H9 (cell line): Measurements from ENCODE around the gene LSS. TPM values are rescaled to one million over a fixed set of nuclear protein-coding genes. Genes with fewer than 3 reads are reported as not detected.
"Not testable (repeated sequence)": the region's sequence is repeated elsewhere in the genome, so short reads cannot be mapped to it uniquely, and the experiment has no call there.

Source experiments
- DNase-seq: peaks from one replicate; pipeline ENCODE4 v3.0.0-alpha.2; 2017
- H2AFZ ChIP-seq: one replicate; pipeline ENCODE4 v1.6.1; 2013; ENCODE audit warnings: mild to moderate bottlenecking, low read length, control low read depth, moderate library complexity
- H2AK5ac ChIP-seq: 2 replicates; pipeline ENCODE4 v1.6.1; 2013; ENCODE audit warnings: low read length, control low read depth, mixed read lengths; ENCODE audit not compliant: insufficient read length
- H2BK120ac ChIP-seq: one replicate; pipeline ENCODE4 v1.6.1; 2013; ENCODE audit warnings: low read depth, mild to moderate bottlenecking, low read length, control low read depth, inconsistent platforms; ENCODE audit not compliant: poor library complexity, severe bottlenecking
- H2BK12ac ChIP-seq: 2 replicates; pipeline ENCODE4 v1.6.1; 2013; ENCODE audit warnings: low read length, control low read depth, mixed read lengths, low read depth; ENCODE audit not compliant: insufficient read length
- H2BK15ac ChIP-seq: 2 replicates; pipeline ENCODE4 v1.6.1; 2013; ENCODE audit warnings: low read depth, low read length, control low read depth
- H2BK20ac ChIP-seq: one replicate; pipeline ENCODE4 v1.6.1; 2013; ENCODE audit warnings: low read depth, mild to moderate bottlenecking, low read length, control low read depth, inconsistent platforms; ENCODE audit not compliant: poor library complexity, severe bottlenecking
- H2BK5ac ChIP-seq: 2 replicates; pipeline ENCODE4 v1.6.1; 2013; ENCODE audit warnings: low read length, control low read depth, mixed read lengths; ENCODE audit not compliant: insufficient read length
- H3K14ac ChIP-seq: 2 replicates; pipeline ENCODE4 v1.6.1; 2013; ENCODE audit warnings: low read length, control low read depth; ENCODE audit not compliant: insufficient read depth
- H3K18ac ChIP-seq: 2 replicates; pipeline ENCODE4 v1.6.1; 2013; ENCODE audit warnings: low read depth, mild to moderate bottlenecking, mixed read lengths, low read length, control low read depth; ENCODE audit not compliant: insufficient read length
- H3K23ac ChIP-seq: 2 replicates; pipeline ENCODE4 v1.6.1; 2013; ENCODE audit warnings: low read length, control low read depth, mixed read lengths, low read depth; ENCODE audit not compliant: insufficient read length
- H3K23me2 ChIP-seq: 2 replicates; pipeline ENCODE4 v1.6.1; 2013; ENCODE audit warnings: low read depth, mild to moderate bottlenecking, mixed read lengths, low read length, control low read depth; ENCODE audit not compliant: insufficient read length, poor library complexity, severe bottlenecking
- H3K27ac ChIP-seq: 2 replicates; pipeline ENCODE4 v1.5.1; 2013; ENCODE audit warnings: low read length, control low read depth, mixed read lengths, low read depth; ENCODE audit not compliant: insufficient read length
- H3K27me3 ChIP-seq: 2 replicates; pipeline ENCODE4 v1.6.1; 2013; ENCODE audit warnings: low read length, control low read depth, inconsistent platforms; ENCODE audit not compliant: insufficient read depth
- H3K4ac ChIP-seq: 2 replicates; pipeline ENCODE4 v1.6.1; 2013; ENCODE audit warnings: low read depth, mild to moderate bottlenecking, control low read depth, inconsistent platforms, low read length, moderate library complexity
- H3K4me1 ChIP-seq: 2 replicates; pipeline ENCODE4 v1.6.1; 2013; ENCODE audit warnings: low read length, control low read depth, inconsistent platforms; ENCODE audit not compliant: insufficient read depth
- H3K4me2 ChIP-seq: 2 replicates; pipeline ENCODE4 v1.6.1; 2013; ENCODE audit warnings: low read length, control low read depth, mixed read lengths; ENCODE audit not compliant: insufficient read length, insufficient read depth
- H3K56ac ChIP-seq: 2 replicates; pipeline ENCODE4 v1.6.1; 2013; ENCODE audit warnings: low read depth, mild to moderate bottlenecking, mixed read lengths, low read length, control low read depth; ENCODE audit not compliant: insufficient read length
- H3K79me1 ChIP-seq: 2 replicates; pipeline ENCODE4 v1.6.1; 2013; ENCODE audit warnings: low read depth, mild to moderate bottlenecking, moderate library complexity, low read length, control low read depth, inconsistent platforms; ENCODE audit not compliant: insufficient read depth, poor library complexity, severe bottlenecking
- H3K79me2 ChIP-seq: 2 replicates; pipeline ENCODE4 v1.6.1; 2013; ENCODE audit warnings: low read length, control low read depth, inconsistent platforms; ENCODE audit not compliant: insufficient read depth
- H3K9ac ChIP-seq: 2 replicates; pipeline ENCODE4 v1.6.1; 2013; ENCODE audit warnings: low read length, control low read depth, mixed read lengths; ENCODE audit not compliant: insufficient read length; ENCODE audit errors: extremely low read depth
- H3K9me3 ChIP-seq: one replicate; pipeline ENCODE4 v1.6.1; 2013; ENCODE audit warnings: low read depth, low read length, inconsistent platforms; ENCODE audit not compliant: control insufficient read depth
- H3T11ph ChIP-seq: one replicate; pipeline ENCODE4 v1.6.1; 2013; ENCODE audit warnings: mild to moderate bottlenecking, low read length, control low read depth, inconsistent platforms
- H4K20me1 ChIP-seq: one replicate; pipeline ENCODE4 v1.6.1; 2013; ENCODE audit not compliant: control insufficient read depth, insufficient read length, insufficient read depth
- H4K5ac ChIP-seq: 2 replicates; pipeline ENCODE4 v1.6.1; 2013; ENCODE audit warnings: low read depth, mild to moderate bottlenecking, mixed read lengths, low read length, control low read depth; ENCODE audit not compliant: insufficient read length
- H4K8ac ChIP-seq: replicated peaks from 2 replicates; pipeline ENCODE4 v1.6.1; 2013; ENCODE audit warnings: low read length, control low read depth, mixed read lengths, low read depth; ENCODE audit not compliant: insufficient read length
- H4K91ac ChIP-seq: 2 replicates; pipeline ENCODE4 v1.6.1; 2013; ENCODE audit warnings: low read depth, mild to moderate bottlenecking, moderate library complexity, mixed read lengths, low read length, control low read depth; ENCODE audit not compliant: insufficient read length
- H3K27ac Mint-ChIP-seq, 3 experiments: 2 replicates in 2 of 3; 3 replicates in 1 of 3; pipeline ENCODE4 v1.8.0; 2020 to 2021; ENCODE audit warnings: mixed read lengths in 3 of 3, mild to moderate bottlenecking in 1 of 3, moderate library complexity in 1 of 3
- H3K27me3 Mint-ChIP-seq: 2 replicates; pipeline ENCODE4 v1.8.0; 2021; ENCODE audit warnings: low read depth, mild to moderate bottlenecking, moderate library complexity, mixed read lengths
- H3K36me3 Mint-ChIP-seq, 3 experiments: 2 replicates in 2 of 3; 3 replicates in 1 of 3; pipeline ENCODE4 v1.8.0; 2020 to 2021; ENCODE audit warnings: low read depth in 3 of 3, mixed read lengths in 3 of 3; ENCODE audit not compliant: insufficient read depth in 1 of 3
- H3K4me1 Mint-ChIP-seq, 2 experiments: 2 replicates each; pipeline ENCODE4 v1.8.0; 2020; ENCODE audit warnings: mixed read lengths in 2 of 2
- H3K4me3 Mint-ChIP-seq, 2 experiments: 2 replicates in 1 of 2; 3 replicates in 1 of 2; pipeline ENCODE4 v1.8.0; 2020 to 2021; ENCODE audit warnings: mild to moderate bottlenecking in 2 of 2, mixed read lengths in 2 of 2, moderate library complexity in 1 of 2
- H3K9me3 Mint-ChIP-seq, 2 experiments: 2 replicates in 1 of 2; 3 replicates in 1 of 2; pipeline ENCODE4 v1.8.0; 2020; ENCODE audit warnings: mild to moderate bottlenecking in 2 of 2, mixed read lengths in 2 of 2, moderate library complexity in 1 of 2
- CTCF ChIP-seq: fragments of 200-600 bp; sonication (generic); conservative IDR thresholded peaks from 3 replicates; pipeline ENCODE4 v1.8.0; 2021; ENCODE audit warnings: antibody characterized with exemption, mild to moderate bottlenecking
- WGBS: extraction: QIAGEN DNeasy Blood & Tissue Kit; methylation state at CpG from one replicate; pipeline ENCODE4 v1.1.7; 2013; ENCODE audit warnings: missing lambda C conversion rate, low lambda C conversion rate, mixed read lengths; ENCODE audit not compliant: insufficient read length; ENCODE audit errors: extremely low coverage; 5-methylcytosine and 5-hydroxymethylcytosine counted together
- total RNA-seq: library from RNA; stranded (reverse); gene quantifications from 2 replicates; pipeline ENCODE4 v1.2.1, GENCODE V29; 2021

Gene LSS
- total RNA-seq, 1 experiment from 2014 or later, result 69.2 TPM

GRCh38 chr21:46226146-46226545 lies 2.4 kb downstream of the LSS start:
- H3K79me2 ChIP-seq, result peaks cover 33% of the 10 kb centered on the region
- no peak overlapping the region for H3K18ac ChIP-seq
- H3K9ac ChIP-seq, result no peak overlapping the region
- TF ChIP-seq CTCF, result no peak
- no CpG with 5 or more reads among the region's 1 CpG for WGBS
- H3K27ac ChIP-seq, result no peak overlapping the region
- no peaks in the 10 kb centered on the region for H3K23me2 ChIP-seq
- H2BK12ac ChIP-seq, result no peak overlapping the region
- Mint-ChIP-seq H3K36me3 (peaks cover 56 to 67% (median 61%) of the 10 kb centered on the region in 3 experiments), H3K27ac (no peak overlapping the region), H3K9me3 (peaks cover 30 to 32% of the 10 kb centered on the region in 2 experiments), H3K4me3 (peak overlapping the region in 1 of 2 experiments; percentile 29; a peak in 3 of 5 replicates), H3K4me1 (peaks cover 20 to 23% of the 10 kb centered on the region in 2 experiments), H3K27me3 (peaks cover 12% of the 10 kb centered on the region)
- DNase-seq, result no peak
- H3K4ac ChIP-seq, result no peak overlapping the region
- no peak overlapping the region for H2BK120ac ChIP-seq
- no peak overlapping the region for H2AK5ac ChIP-seq
- H2AFZ ChIP-seq, result no peak overlapping the region
- peaks cover 3% of the 10 kb centered on the region for H4K20me1 ChIP-seq
- H4K8ac ChIP-seq, result no peak overlapping the region
- H4K5ac ChIP-seq, result no peak overlapping the region
- H4K91ac ChIP-seq, result no peak overlapping the region
- H3T11ph ChIP-seq, result no peak overlapping the region
- no peaks in the 10 kb centered on the region for H3K4me1 ChIP-seq
- H3K9me3 ChIP-seq, result peaks cover 4% of the 10 kb centered on the region
- peaks cover 8% of the 10 kb centered on the region for H3K79me1 ChIP-seq
- no peak overlapping the region for H3K56ac ChIP-seq
- peak overlapping the region; percentile 7 for H3K4me2 ChIP-seq
- H3K23ac ChIP-seq, result no peak overlapping the region
- no peaks in the 10 kb centered on the region for H3K27me3 ChIP-seq
- H2BK20ac ChIP-seq, result no peak overlapping the region
- no peak overlapping the region for H3K14ac ChIP-seq
- no peak overlapping the region for H2BK15ac ChIP-seq
- no peak overlapping the region for H2BK5ac ChIP-seq

GRCh38 chr21:46223661-46224060 lies 4.9 kb downstream of the LSS start:
- Mint-ChIP-seq H3K4me1 (peaks cover 11 to 14% of the 10 kb centered on the region in 2 experiments), H3K36me3 (peaks cover 49 to 63% (median 55%) of the 10 kb centered on the region in 3 experiments)
- not testable (repeated sequence) for H4K20me1 ChIP-seq

More at GRCh38 chr21:46223661-46224060, 4.9 kb downstream of the LSS start:
- H2BK15ac ChIP-seq, H3K27ac Mint-ChIP-seq, H3K4me3 Mint-ChIP-seq, H2BK12ac ChIP-seq, H3K79me1 ChIP-seq, H4K91ac ChIP-seq, H3K9ac ChIP-seq, H2BK120ac ChIP-seq, DNase-seq, H2BK5ac ChIP-seq, H3K18ac ChIP-seq, H3K23ac ChIP-seq, H3K14ac ChIP-seq, H2AFZ ChIP-seq, H3K56ac ChIP-seq, H3T11ph ChIP-seq, H2BK20ac ChIP-seq, H3K4me2 ChIP-seq, H4K8ac ChIP-seq, H3K27me3 ChIP-seq, H3K27ac ChIP-seq, H3K4me1 ChIP-seq, H3K23me2 ChIP-seq, H3K9me3 ChIP-seq, H3K4ac ChIP-seq, H2AK5ac ChIP-seq, H4K5ac ChIP-seq, H3K27me3 Mint-ChIP-seq: not testable (repeated sequence)
- peaks cover 11 to 13% of the 10 kb centered on the region in 2 experiments for H3K9me3 Mint-ChIP-seq
- peaks cover 38% of the 10 kb centered on the region for H3K79me2 ChIP-seq
- WGBS, result no CpG with 5 or more reads among the region's 18 CpGs
